Smooth muscle cell (in vitro differentiated cells): ENCODE results near the gene ORC5. TPM values are rescaled to one million over a fixed set of nuclear protein-coding genes. Genes with fewer than 3 reads are reported as not detected.

Source experiments
- DNase-seq: peaks from one replicate; lab custom pipeline; 2025; ENCODE audit not compliant: unreplicated experiment; lab: John Stamatoyannopoulos, UW
- H2AFZ ChIP-seq: fragments of 200-600 bp; sonication (generic); 2 replicates; pipeline ENCODE4 v1.6.0; 2016; ENCODE audit warnings: antibody characterized with exemption, low read depth, mild to moderate bottlenecking
- H3F3A ChIP-seq: fragments of 200-600 bp; sonication (generic); 2 replicates; pipeline ENCODE4 v1.6.0; 2017; ENCODE audit warnings: antibody characterized with exemption, low read depth
- H3K27ac ChIP-seq: fragments of 200-600 bp; sonication (generic); 2 replicates; pipeline ENCODE4 v1.5.1; 2016; ENCODE audit warnings: low read depth, mild to moderate bottlenecking
- H3K27me3 ChIP-seq: fragments of 200-600 bp; sonication (generic); 2 replicates; pipeline ENCODE4 v1.6.1; 2016; ENCODE audit warnings: low read depth, mild to moderate bottlenecking
- H3K36me3 ChIP-seq: fragments of 200-600 bp; sonication (generic); 2 replicates; pipeline ENCODE4 v1.5.1; 2016; ENCODE audit warnings: low read depth
- H3K4me1 ChIP-seq: fragments of 200-600 bp; sonication (generic); 2 replicates; pipeline ENCODE4 v1.5.1; 2016; ENCODE audit warnings: low read depth
- H3K4me2 ChIP-seq: fragments of 200-600 bp; sonication (generic); 2 replicates; pipeline ENCODE4 v1.6.0; 2016; ENCODE audit warnings: mild to moderate bottlenecking
- H3K4me3 ChIP-seq: fragments of 200-600 bp; sonication (generic); 2 replicates; pipeline ENCODE4 v1.5.1; 2016; ENCODE audit warnings: mild to moderate bottlenecking
- H3K79me2 ChIP-seq: fragments of 200-600 bp; sonication (generic); 2 replicates; pipeline ENCODE4 v1.6.0; 2016; ENCODE audit warnings: low read depth, mild to moderate bottlenecking
- H3K9ac ChIP-seq: fragments of 200-600 bp; sonication (generic); 2 replicates; pipeline ENCODE4 v1.6.0; 2016; ENCODE audit warnings: low read depth
- H3K9me3 ChIP-seq: fragments of 200-600 bp; sonication (generic); replicated peaks from 2 replicates; pipeline ENCODE4 v1.5.1; 2016; ENCODE audit warnings: low read depth
- H4K20me1 ChIP-seq: fragments of 200-600 bp; sonication (generic); 2 replicates; pipeline ENCODE4 v1.6.0; 2016; ENCODE audit warnings: low read depth
- WGBS: methylation state at CpG from one replicate; pipeline ENCODE4 v1.1.7; 2016; ENCODE audit warnings: low lambda C conversion rate; 5-methylcytosine and 5-hydroxymethylcytosine counted together
- polyA plus RNA-seq: library from polyadenylated mRNA; unstranded; fragments of >200 nt; fragmentation: Nextera tagmentation; extraction: Ambion mirVana; gene quantifications from 2 replicates; pipeline ENCODE4 v1.2.1, GENCODE V29; 2016
- total RNA-seq: library from RNA; depleted of rRNA; stranded (reverse); fragments of >200 nt; gene quantifications from 2 replicates; pipeline ENCODE4 v1.2.3, GENCODE V29; 2014
- TF ChIP-seq, protein P1 (sequence below): fragments of 200-600 bp; sonication (generic); IDR thresholded peaks from 2 replicates; pipeline ENCODE4 v1.5.1; 2017; ENCODE audit warnings: borderline replicate concordance, mild to moderate bottlenecking, antibody characterized with exemption; ENCODE audit not compliant: insufficient read depth, poor library complexity, severe bottlenecking

ORC5 gene
- total and polyA plus RNA-seq, 2 experiments from 2014 or later = 4.6 to 7.3 TPM

GRCh38 chr7:104126411-104126841, 81.4 kb downstream of the ORC5 start:
- Histone ChIP-seq H3K9me3 (no peaks in the 10 kb centered on the region), H3K9ac (no peak overlapping the region), H3K27ac (no peak overlapping the region), H3K4me1 (no peaks in the 10 kb centered on the region), H3K27me3 (no peaks in the 10 kb centered on the region), H3K79me2 (no peaks in the 10 kb centered on the region), H3K4me3 (no peak overlapping the region), H4K20me1 (no peaks in the 10 kb centered on the region), H3F3A (peaks cover 5% of the 10 kb centered on the region), H2AFZ (no peak overlapping the region), H3K36me3 (no peaks in the 10 kb centered on the region), H3K4me2 (no peak overlapping the region)
- 28% methylated on average over 4 of the region's 4 CpGs for WGBS
- TF ChIP-seq, protein P1, sequence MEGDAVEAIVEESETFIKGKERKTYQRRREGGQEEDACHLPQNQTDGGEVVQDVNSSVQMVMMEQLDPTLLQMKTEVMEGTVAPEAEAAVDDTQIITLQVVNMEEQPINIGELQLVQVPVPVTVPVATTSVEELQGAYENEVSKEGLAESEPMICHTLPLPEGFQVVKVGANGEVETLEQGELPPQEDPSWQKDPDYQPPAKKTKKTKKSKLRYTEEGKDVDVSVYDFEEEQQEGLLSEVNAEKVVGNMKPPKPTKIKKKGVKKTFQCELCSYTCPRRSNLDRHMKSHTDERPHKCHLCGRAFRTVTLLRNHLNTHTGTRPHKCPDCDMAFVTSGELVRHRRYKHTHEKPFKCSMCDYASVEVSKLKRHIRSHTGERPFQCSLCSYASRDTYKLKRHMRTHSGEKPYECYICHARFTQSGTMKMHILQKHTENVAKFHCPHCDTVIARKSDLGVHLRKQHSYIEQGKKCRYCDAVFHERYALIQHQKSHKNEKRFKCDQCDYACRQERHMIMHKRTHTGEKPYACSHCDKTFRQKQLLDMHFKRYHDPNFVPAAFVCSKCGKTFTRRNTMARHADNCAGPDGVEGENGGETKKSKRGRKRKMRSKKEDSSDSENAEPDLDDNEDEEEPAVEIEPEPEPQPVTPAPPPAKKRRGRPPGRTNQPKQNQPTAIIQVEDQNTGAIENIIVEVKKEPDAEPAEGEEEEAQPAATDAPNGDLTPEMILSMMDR = no peak
- no peak for DNase-seq

- Histone ChIP-seq H3K4me3 (no peak overlapping the region), H3K79me2 (no peaks in the 10 kb centered on the region), H3K9me3 (no peaks in the 10 kb centered on the region), H2AFZ (no peak overlapping the region), H3K36me3 (no peaks in the 10 kb centered on the region), H3K9ac (no peak overlapping the region), H3K27ac (no peak overlapping the region), H3K27me3 (no peaks in the 10 kb centered on the region), H3F3A (peaks cover 5% of the 10 kb centered on the region), H4K20me1 (no peaks in the 10 kb centered on the region), H3K4me1 (no peaks in the 10 kb centered on the region), H3K4me2 (no peak overlapping the region)
- no peak for DNase-seq
- TF ChIP-seq, protein P1 = no peak
- WGBS = 76% methylated on average over 4 of the region's 4 CpGs
Measured at GRCh38 chr7:104124893-104125477, 82.8 kb downstream of the ORC5 start.

DNA sequence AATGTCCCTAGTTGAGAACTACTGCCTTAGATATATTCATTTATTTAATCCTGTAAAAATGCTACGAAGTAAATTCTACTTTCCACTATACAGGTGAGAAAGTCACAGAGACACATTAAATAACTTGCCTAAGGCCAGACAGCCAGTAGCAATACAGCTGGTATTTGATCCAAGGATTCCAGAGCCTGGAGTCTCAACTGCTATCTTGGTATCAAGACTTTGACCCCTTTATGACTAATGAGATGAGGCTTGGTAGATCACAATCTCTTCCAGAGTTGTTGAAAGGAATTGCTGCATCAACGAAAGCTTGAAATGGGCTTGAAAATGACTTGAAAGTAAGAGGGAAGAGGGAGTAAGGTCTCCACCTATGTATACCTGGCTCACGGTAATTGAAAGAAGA, 83.3 kb downstream of the ORC5 start:
- Histone ChIP-seq H3K4me2 (no peak overlapping the region), H3K9me3 (no peaks in the 10 kb centered on the region), H3K27me3 (no peaks in the 10 kb centered on the region), H3K27ac (peak overlapping the region; percentile 15), H2AFZ (no peak overlapping the region), H3K4me3 (no peak overlapping the region), H3K4me1 (no peaks in the 10 kb centered on the region), H4K20me1 (no peaks in the 10 kb centered on the region), H3K9ac (no peak overlapping the region), H3K79me2 (no peaks in the 10 kb centered on the region), H3K36me3 (no peaks in the 10 kb centered on the region), H3F3A (peaks cover 5% of the 10 kb centered on the region)
- TF ChIP-seq, protein P1 = no peak
- WGBS = 70% methylated on average over 3 of the region's 3 CpGs
- no peak for DNase-seq

DNA sequence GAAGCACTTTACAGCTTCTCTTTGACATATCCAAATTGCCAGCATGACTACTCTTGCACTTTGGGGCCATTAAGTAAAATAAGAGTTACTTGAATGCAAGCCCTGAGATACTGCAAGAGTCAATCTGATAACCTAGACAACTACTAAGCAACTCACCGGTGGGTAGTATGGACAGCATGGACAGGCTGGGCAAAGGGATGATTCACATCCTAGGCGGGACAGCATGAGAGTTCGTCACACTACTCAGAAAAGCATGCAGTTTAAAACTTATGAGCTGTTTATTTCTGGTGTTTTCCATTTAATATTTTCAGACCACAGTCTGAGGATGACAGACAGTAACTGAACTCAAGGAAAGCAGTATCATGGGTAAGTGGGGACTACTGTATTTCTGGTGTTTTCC, 84.0 kb downstream of the ORC5 start:
- no peaks in the 10 kb centered on the region for H3K27me3 ChIP-seq

More for the DNA sequence above, 84.0 kb downstream of the ORC5 start:
- Histone ChIP-seq H4K20me1 (no peaks in the 10 kb centered on the region), H2AFZ (no peak overlapping the region), H3K36me3 (no peaks in the 10 kb centered on the region), H3K9ac (no peak overlapping the region), H3K4me1 (no peaks in the 10 kb centered on the region), H3K79me2 (no peaks in the 10 kb centered on the region), H3K27ac (peak overlapping the region; percentile 15), H3K4me2 (no peak overlapping the region), H3K4me3 (no peak overlapping the region), H3K9me3 (no peaks in the 10 kb centered on the region), H3F3A (peaks cover 5% of the 10 kb centered on the region)
- TF ChIP-seq, protein P1 = no peak
- WGBS = 20% methylated on average over 3 of the region's 3 CpGs
- DNase-seq = no peak
